AG09309 (cell line): ENCODE measurements around the gene DLX4.

ENCODE experiments used
- DNase-seq: peaks from one replicate; pipeline ENCODE4 v3.0.0-alpha.2; 2010; ENCODE audit warnings: low read depth
- H3K4me3 ChIP-seq: 2 replicates; pipeline ENCODE4 v1.5.1; 2011; ENCODE audit warnings: mild to moderate bottlenecking, low read depth, low read length, moderate library complexity; ENCODE audit not compliant: control insufficient read depth
- CTCF ChIP-seq: IDR thresholded peaks from 2 replicates; pipeline ENCODE4 v1.5.1; 2011; ENCODE audit warnings: mild to moderate bottlenecking, low read depth, low read length, inconsistent platforms; ENCODE audit not compliant: insufficient read depth, control insufficient read depth; ENCODE audit errors: missing control alignments

DLX4 gene

GRCh38 chr17:49932901-49933300 lies 36.1 kb upstream of the DLX4 start:
- no peak overlapping the region for H3K4me3 ChIP-seq
- DNase-seq = no peak
- TF ChIP-seq CTCF = no peak

- no peak overlapping the region for H3K4me3 ChIP-seq
- no peak for DNase-seq
- no peak for TF ChIP-seq CTCF
These were observed 33.3 kb upstream of the DLX4 start for GRCh38 chr17:49935526-49936210.

GRCh38 chr17:49936386-49936785 lies 32.6 kb upstream of the DLX4 start:
- no peak for TF ChIP-seq CTCF
- DNase-seq = no peak
- H3K4me3 ChIP-seq = no peak overlapping the region

- TF ChIP-seq CTCF = no peak
- H3K4me3 ChIP-seq = no peak overlapping the region
- no peak for DNase-seq
These were observed 29.7 kb upstream of the DLX4 start for GRCh38 chr17:49939318-49939717.

GRCh38 chr17:49941427-49941826 lies 27.6 kb upstream of the DLX4 start:
- H3K4me3 ChIP-seq = no peak overlapping the region
- no peak for DNase-seq
- TF ChIP-seq CTCF = no peak

GRCh38 chr17:49942947-49943346 lies 26.0 kb upstream of the DLX4 start:
- no peak for TF ChIP-seq CTCF
- no peak overlapping the region for H3K4me3 ChIP-seq
- DNase-seq = no peak
